PFSK-1 (cell line): ENCODE data around the gene SORBS2.

Source experiments
- FOXP2 ChIP-seq: optimal IDR thresholded peaks from 2 replicates; pipeline ENCODE3; 2011; ENCODE audit warnings: borderline replicate concordance, control low read depth, inconsistent platforms; ENCODE audit not compliant: insufficient read depth; ENCODE audit errors: extremely low read length, extremely low read depth
- POLR2AphosphoS5 ChIP-seq: IDR thresholded peaks from 2 replicates; pipeline ENCODE4 v1.6.1; 2012; ENCODE audit warnings: low read depth, mild to moderate bottlenecking, control low read depth, low read length, moderate library complexity
- REST ChIP-seq, 2 experiments: IDR thresholded peaks; 2 replicates each; pipeline versions ENCODE4 v1.6.1 to v1.8.0; 2011 to 2012; ENCODE audit warnings: low read depth in 2 of 2, low read length in 2 of 2, control low read depth in 1 of 2, inconsistent platforms in 1 of 2, mild to moderate bottlenecking in 1 of 2, moderate library complexity in 1 of 2; ENCODE audit not compliant: insufficient read depth in 1 of 2
- SIN3A ChIP-seq: IDR thresholded peaks from 2 replicates; pipeline ENCODE4 v1.6.1; 2012; ENCODE audit warnings: mild to moderate bottlenecking, low read length, moderate library complexity, borderline replicate concordance; ENCODE audit not compliant: insufficient read depth
- TAF1 ChIP-seq: IDR thresholded peaks from 2 replicates; pipeline ENCODE4 v1.6.1; 2012; ENCODE audit warnings: low read length, control low read depth, borderline replicate concordance; ENCODE audit not compliant: insufficient read depth

The SORBS2 gene

GRCh38 chr4:185637163-185637875, 174.7 kb downstream of the SORBS2 start:
- no peak for TF ChIP-seq POLR2AphosphoS5

GRCh38 chr4:185634066-185634652, 177.8 kb downstream of the SORBS2 start:
- no peak for TF ChIP-seq POLR2AphosphoS5
- TF ChIP-seq TAF1: no peak
- TF ChIP-seq SIN3A: no peak
- TF ChIP-seq FOXP2: no peak
- TF ChIP-seq REST (IDR thresholded peaks at IDR 0.05; ENCODE audit: insufficient read depth in 1 of 2, low read depth in 2 of 2, low read length in 2 of 2): no peak

GRCh38 chr4:185626798-185627197, 185.2 kb downstream of the SORBS2 start:
- TF ChIP-seq TAF1 (no peak), SIN3A (no peak), REST (IDR thresholded peaks at IDR 0.05; ENCODE audit: insufficient read depth in 1 of 2, low read depth in 2 of 2, low read length in 2 of 2) (no peak), POLR2AphosphoS5 (no peak), FOXP2 (no peak)

GRCh38 chr4:185625503-185625902, 186.5 kb downstream of the SORBS2 start:
- TF ChIP-seq SIN3A (no peak), REST (IDR thresholded peaks at IDR 0.05; ENCODE audit: insufficient read depth in 1 of 2, low read depth in 2 of 2, low read length in 2 of 2) (no peak), TAF1 (no peak)

GRCh38 chr4:185624259-185624589, 187.8 kb downstream of the SORBS2 start:
- no peak for TF ChIP-seq POLR2AphosphoS5
- no peak for TF ChIP-seq TAF1
- no peak for TF ChIP-seq FOXP2
- no peak for TF ChIP-seq SIN3A
- TF ChIP-seq REST (IDR thresholded peaks at IDR 0.05; ENCODE audit: insufficient read depth in 1 of 2, low read depth in 2 of 2, low read length in 2 of 2): no peak
